Activated B cell treated with CpG ODN at 0.5 μM for 24 hours (primary cell): ENCODE data around the gene SYNDIG1L. TPM values are rescaled to one million over a fixed set of nuclear protein-coding genes. Genes with fewer than 3 reads are reported as not detected.

Source experiments
- ATAC-seq: fragments of 200-7000 bp; cut with Tn5 transposase; one replicate; pipeline ENCODE4 v1.10.0; 2021; ENCODE audit warnings: low read depth, mild to moderate bottlenecking, moderate library complexity
- CTCF ChIA-PET: fragments of 350-600 bp; sonication (Branson Sonifier 250); formaldehyde crosslinking; loops from one replicate; lab custom pipeline; 2021; ENCODE audit warnings: antibody characterized with exemption; lab: Charles Lee
- POLR2A ChIA-PET: fragments of 350-600 bp; sonication (Branson Sonifier 250); formaldehyde crosslinking; loops from one replicate; lab custom pipeline; 2021; ENCODE audit warnings: antibody characterized with exemption; lab: Charles Lee
- DNase-seq: peaks from one replicate; pipeline ENCODE4 v3.0.0; 2022
- H3K27ac Mint-ChIP-seq: one replicate; pipeline ENCODE4 v1.8.0; 2020; ENCODE audit warnings: mixed read lengths
- H3K27me3 Mint-ChIP-seq: one replicate; pipeline ENCODE4 v1.8.0; 2021; ENCODE audit warnings: mixed read lengths
- H3K36me3 Mint-ChIP-seq: one replicate; pipeline ENCODE4 v1.8.0; 2021; ENCODE audit warnings: low read depth, mixed read lengths
- H3K4me1 Mint-ChIP-seq: one replicate; pipeline ENCODE4 v1.8.0; 2021; ENCODE audit warnings: mixed read lengths
- H3K4me3 Mint-ChIP-seq: one replicate; pipeline ENCODE4 v1.8.0; 2020; ENCODE audit warnings: mild to moderate bottlenecking, mixed read lengths
- H3K9me3 Mint-ChIP-seq: one replicate; pipeline ENCODE4 v1.8.0; 2020; ENCODE audit warnings: mixed read lengths
- intact Hi-C: fragments of 100-400 bp; cut with micrococcal nuclease; formaldehyde crosslinking; loops from one replicate; pipeline ENCODE4 v1.15.1; 2024
- total RNA-seq: library from RNA; stranded (reverse); gene quantifications from 2 replicates; pipeline ENCODE4 v1.2.3, GENCODE V29; 2022
- TF ChIP-seq, protein P1 (sequence below): fragments of 200-600 bp; IDR thresholded peaks from one replicate; pipeline ENCODE4 v1.8.0; 2022; ENCODE audit warnings: antibody characterized with exemption, mild to moderate bottlenecking

The SYNDIG1L gene
- total RNA-seq, 1 donor from 2014 or later: not detected

DNA sequence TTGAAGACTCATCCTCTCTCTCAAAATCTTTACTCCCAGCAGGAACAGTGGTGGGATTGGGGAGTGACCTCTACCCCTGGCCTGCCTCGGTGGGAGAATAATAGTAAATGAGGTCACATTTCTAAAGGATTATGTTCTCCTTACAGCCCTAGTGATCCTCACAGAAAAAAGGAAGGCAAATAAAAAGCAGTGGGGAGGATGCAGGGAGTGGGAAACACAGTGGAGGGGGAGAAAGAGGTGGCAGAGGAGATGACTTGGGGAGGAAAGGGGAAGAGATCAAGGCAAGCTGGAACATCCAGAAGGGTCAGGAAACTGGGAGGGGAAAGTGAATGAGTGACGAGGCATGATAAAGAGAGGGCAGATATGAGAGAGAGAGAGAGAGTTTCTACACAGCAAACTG, 8.3 kb upstream of the SYNDIG1L start:
- Mint-ChIP-seq H3K4me3 (no peak overlapping the region), H3K9me3 (no peaks in the 10 kb centered on the region), H3K27ac (no peak overlapping the region), H3K27me3 (peaks cover 30% of the 10 kb centered on the region), H3K36me3 (no peaks in the 10 kb centered on the region), H3K4me1 (no peaks in the 10 kb centered on the region)
- no peak for ATAC-seq
- TF ChIP-seq, protein P1, sequence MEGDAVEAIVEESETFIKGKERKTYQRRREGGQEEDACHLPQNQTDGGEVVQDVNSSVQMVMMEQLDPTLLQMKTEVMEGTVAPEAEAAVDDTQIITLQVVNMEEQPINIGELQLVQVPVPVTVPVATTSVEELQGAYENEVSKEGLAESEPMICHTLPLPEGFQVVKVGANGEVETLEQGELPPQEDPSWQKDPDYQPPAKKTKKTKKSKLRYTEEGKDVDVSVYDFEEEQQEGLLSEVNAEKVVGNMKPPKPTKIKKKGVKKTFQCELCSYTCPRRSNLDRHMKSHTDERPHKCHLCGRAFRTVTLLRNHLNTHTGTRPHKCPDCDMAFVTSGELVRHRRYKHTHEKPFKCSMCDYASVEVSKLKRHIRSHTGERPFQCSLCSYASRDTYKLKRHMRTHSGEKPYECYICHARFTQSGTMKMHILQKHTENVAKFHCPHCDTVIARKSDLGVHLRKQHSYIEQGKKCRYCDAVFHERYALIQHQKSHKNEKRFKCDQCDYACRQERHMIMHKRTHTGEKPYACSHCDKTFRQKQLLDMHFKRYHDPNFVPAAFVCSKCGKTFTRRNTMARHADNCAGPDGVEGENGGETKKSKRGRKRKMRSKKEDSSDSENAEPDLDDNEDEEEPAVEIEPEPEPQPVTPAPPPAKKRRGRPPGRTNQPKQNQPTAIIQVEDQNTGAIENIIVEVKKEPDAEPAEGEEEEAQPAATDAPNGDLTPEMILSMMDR: no peak
- no peak for DNase-seq
- POLR2A ChIA-PET: no interaction called here
- intact Hi-C loops: no loop called here
- CTCF ChIA-PET: no interaction called here

DNA sequence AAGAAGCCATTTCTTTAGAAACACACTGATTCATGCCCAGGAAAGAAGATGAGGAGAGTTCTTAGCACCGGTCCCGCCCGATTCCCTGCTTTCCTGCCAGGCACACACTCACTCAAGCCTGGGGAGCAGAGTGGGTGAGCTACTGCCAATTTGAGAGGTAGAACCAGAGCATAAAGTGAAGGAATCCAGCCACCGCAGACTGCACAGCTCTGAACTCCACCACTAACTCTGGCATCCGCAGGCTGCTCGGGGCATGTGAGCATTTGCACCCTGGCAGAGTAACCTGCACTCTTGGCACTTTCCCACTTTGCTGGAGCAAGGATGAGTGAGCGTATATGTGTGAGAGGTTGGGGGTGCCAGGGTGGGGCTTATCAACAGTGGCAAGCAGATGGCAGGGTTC, 4.0 kb upstream of the SYNDIG1L start:
- ATAC-seq: no peak
- no peak overlapping the region for H3K4me3 Mint-ChIP-seq
- DNase-seq: no peak
- no peaks in the 10 kb centered on the region for H3K9me3 Mint-ChIP-seq
- peaks cover 2% of the 10 kb centered on the region for H3K4me1 Mint-ChIP-seq
- ChIA-PET POLR2A (no interaction called here), CTCF (no interaction called here)
- no peaks in the 10 kb centered on the region for H3K36me3 Mint-ChIP-seq
- no peak overlapping the region for H3K27ac Mint-ChIP-seq
- intact Hi-C loops: no loop called here
- TF ChIP-seq, protein P1: no peak
- peaks cover 31% of the 10 kb centered on the region for H3K27me3 Mint-ChIP-seq

DNA sequence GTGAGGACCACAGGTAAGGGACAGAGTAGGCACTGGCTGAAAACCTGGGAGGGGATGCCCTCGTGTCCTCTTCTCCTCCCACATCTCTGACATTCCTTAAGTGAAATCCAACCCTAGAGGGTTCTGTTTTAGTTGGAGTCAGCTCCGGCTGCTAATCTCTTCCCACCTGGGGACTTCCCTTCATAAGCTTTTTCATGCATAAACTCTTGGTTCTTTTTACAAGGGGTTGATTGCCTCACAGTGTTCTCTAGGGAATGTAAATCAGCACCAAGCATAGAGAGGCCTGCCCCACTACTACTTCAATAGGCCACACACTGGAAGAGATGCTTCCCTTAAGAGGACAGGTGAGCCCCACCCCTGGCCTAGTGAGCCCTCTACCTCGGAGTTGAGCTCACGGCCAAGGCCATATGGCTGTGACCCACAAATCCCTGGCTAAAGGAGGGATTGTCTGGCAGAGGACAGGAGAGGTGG, 3.2 kb upstream of the SYNDIG1L start:
- no peak overlapping the region for H3K4me3 Mint-ChIP-seq
- no peaks in the 10 kb centered on the region for H3K36me3 Mint-ChIP-seq
- intact Hi-C loops: no loop called here
- TF ChIP-seq, protein P1: no peak
- DNase-seq: no peak
- peaks cover 2% of the 10 kb centered on the region for H3K4me1 Mint-ChIP-seq
- peaks cover 33% of the 10 kb centered on the region for H3K27me3 Mint-ChIP-seq
- ChIA-PET CTCF (no interaction called here), POLR2A (no interaction called here)
- no peak for ATAC-seq
- H3K9me3 Mint-ChIP-seq: no peaks in the 10 kb centered on the region
- no peak overlapping the region for H3K27ac Mint-ChIP-seq

DNA sequence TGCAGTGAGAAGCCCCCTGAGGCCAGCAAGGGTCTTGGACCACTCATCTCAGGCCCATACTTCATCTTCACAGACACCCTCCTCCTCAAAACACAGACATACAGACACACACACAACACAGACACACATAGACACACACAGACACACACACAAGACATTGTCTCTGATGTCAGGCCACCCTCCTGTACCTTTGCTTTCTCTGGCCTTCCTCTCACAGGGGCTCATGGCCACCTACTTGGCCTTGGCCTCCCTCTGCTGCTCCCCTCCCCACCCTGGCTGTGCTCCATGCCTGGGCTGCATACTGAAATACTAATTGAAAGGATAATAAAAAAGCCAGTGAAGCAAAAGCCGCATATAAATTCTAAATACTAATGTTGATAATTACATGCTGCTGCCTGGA, 1.6 kb upstream of the SYNDIG1L start:
- H3K4me3 Mint-ChIP-seq: no peak overlapping the region

DNA sequence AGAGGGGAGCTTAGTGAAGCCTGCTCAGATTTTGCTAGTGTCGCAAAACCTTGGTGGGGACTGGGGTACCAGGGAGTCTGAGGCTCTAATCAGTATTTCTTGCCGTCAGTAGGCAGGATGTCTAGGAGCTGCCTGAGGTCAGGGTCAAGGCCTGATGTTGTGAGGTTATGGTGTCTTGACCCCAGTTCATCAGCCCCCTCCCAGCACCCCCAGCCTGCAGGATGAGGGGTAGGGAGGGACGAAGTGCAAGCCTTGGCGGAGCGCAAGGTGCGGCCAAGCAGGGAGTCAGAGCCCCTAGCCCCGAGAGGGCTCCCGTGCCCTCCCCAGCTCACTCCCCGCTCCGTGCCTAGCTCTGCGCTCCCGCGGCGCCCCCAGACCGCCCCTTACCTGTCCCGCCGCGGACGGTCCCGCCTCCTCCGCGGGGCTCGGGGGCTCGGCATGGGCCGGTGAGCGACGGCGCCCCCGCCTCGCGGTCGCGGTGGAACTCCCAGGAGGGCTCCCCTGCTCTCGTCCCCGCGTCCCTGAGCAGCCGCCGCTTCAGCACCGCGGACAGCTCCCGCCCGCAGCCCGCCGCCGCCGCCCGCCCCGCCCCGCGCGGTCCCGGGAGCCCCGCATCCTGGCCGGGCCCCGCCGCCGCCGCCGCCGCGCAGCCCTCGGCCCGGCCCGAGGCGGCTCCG, 347 bp downstream of the SYNDIG1L start:
- Mint-ChIP-seq H3K27me3 (peaks cover 50% of the 10 kb centered on the region), H3K4me3 (no peak overlapping the region), H3K27ac (no peak overlapping the region), H3K36me3 (no peaks in the 10 kb centered on the region), H3K9me3 (no peaks in the 10 kb centered on the region), H3K4me1 (peaks cover 2% of the 10 kb centered on the region)
- CTCF ChIA-PET: no interaction called here
- TF ChIP-seq, protein P1: no peak
- intact Hi-C loops: no loop called here
- peak; percentile 77 for ATAC-seq
- peak; percentile 60 for DNase-seq
- POLR2A ChIA-PET: interaction anchor here (1.0 kb wide), 1 partner anchor 24 kb away, joined by 4 read pairs; no protein-coding TSS in a partner anchor

More for the DNA sequence above, 1.6 kb upstream of the SYNDIG1L start:
- H3K27ac Mint-ChIP-seq: no peak overlapping the region
- DNase-seq: no peak
- H3K9me3 Mint-ChIP-seq: no peaks in the 10 kb centered on the region
- TF ChIP-seq, protein P1: no peak
- ATAC-seq: no peak
- H3K4me1 Mint-ChIP-seq: peaks cover 2% of the 10 kb centered on the region
- intact Hi-C loops: no loop called here
- POLR2A ChIA-PET: no interaction called here
- peaks cover 41% of the 10 kb centered on the region for H3K27me3 Mint-ChIP-seq
- no peaks in the 10 kb centered on the region for H3K36me3 Mint-ChIP-seq
- CTCF ChIA-PET: no interaction called here
